ENCODE measurements around the gene GMPS. TPM values are rescaled to one million over a fixed set of nuclear protein-coding genes. Genes with fewer than 3 reads are reported as not detected.

Gene GMPS
- total and polyA plus RNA-seq, 12 donors: 10.2 to 34.5 (median 29.6) TPM

DNA sequence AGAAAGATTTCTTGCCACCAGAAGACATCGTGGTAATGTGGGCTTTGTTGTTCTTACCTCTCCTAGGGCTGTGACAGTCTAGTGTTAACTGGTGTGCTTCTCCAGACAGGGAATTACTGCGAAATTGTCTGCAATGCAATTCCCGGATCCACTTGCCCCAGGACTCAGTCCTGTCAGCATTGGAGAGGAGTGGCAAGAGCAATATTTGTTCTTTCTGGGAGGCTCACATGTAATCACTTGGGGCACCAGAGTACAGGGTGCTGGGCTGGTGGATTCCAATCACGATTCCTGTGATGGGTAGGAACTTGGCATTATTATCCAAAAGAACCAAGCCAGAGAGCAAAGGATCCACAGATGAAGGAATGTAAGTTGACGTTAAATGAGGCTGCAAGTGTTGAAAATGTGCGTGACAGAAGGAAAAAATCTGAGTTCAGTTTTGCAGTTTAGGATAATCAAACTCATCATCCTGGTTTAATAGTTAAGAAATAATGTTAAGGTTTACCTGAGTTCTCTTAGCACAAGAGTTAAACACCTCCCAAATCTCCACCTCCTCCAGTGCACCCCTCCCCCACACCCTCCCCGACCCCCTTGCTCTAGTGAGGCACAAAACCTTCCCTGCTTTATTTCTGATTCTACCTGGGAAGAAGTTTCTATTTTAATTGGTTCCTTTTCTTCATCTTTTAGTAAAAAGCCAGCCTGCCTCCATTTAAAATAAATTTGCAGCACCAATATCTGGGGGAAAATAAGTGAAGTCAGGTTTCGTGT, 79.2 kb downstream of the GMPS start:
- intact Hi-C loops (cut with DNase I): no loop called here
- WGBS, 2 donors: 77 to 80% methylated on average over 8 of the region's 8 CpGs
- no peak overlapping the region for H3K4me3 ChIP-seq
- no peaks in the 10 kb centered on the region for H3K36me3 ChIP-seq
- TF ChIP-seq CTCF (IDR thresholded peaks at IDR 0.05): no peak
- no peaks in the 10 kb centered on the region for H3K27me3 ChIP-seq
- H3K27ac ChIP-seq: no peak overlapping the region
- H3K4me1 ChIP-seq: no peaks in the 10 kb centered on the region
- DNase-seq: no peak
- no peak for ATAC-seq
- peaks cover 0 to 6% (median 0%) of the 10 kb centered on the region in 11 donors for H3K9me3 ChIP-seq

GRCh38 chr3:155956508-155957411, 86.3 kb downstream of the GMPS start:
- 94 to 96% methylated on average over 4 of the region's 4 CpGs for WGBS, 2 donors
- no peak for DNase-seq
- Histone ChIP-seq H3K36me3 (no peaks in the 10 kb centered on the region), H3K9me3 (peaks cover 0 to 14% (median 0%) of the 10 kb centered on the region in 11 donors), H3K4me3 (no peak overlapping the region), H3K27me3 (no peaks in the 10 kb centered on the region), H3K27ac (no peak overlapping the region), H3K4me1 (no peaks in the 10 kb centered on the region)
- TF ChIP-seq CTCF (IDR thresholded peaks at IDR 0.05): no peak
- no peak for ATAC-seq
- intact Hi-C loops (cut with DNase I): no loop called here

- peaks cover 0 to 14% (median 0%) of the 10 kb centered on the region in 11 donors for H3K9me3 ChIP-seq
- intact Hi-C loops (cut with DNase I): no loop called here
- no peak overlapping the region for H3K27ac ChIP-seq
- DNase-seq (no peak), ATAC-seq (no peak)
- TF ChIP-seq CTCF (IDR thresholded peaks at IDR 0.05): no peak
- no peaks in the 10 kb centered on the region for H3K27me3 ChIP-seq
- WGBS, 2 donors: 66 to 85% methylated on average over 3 of the region's 3 CpGs
- no peaks in the 10 kb centered on the region for H3K4me1 ChIP-seq
- no peaks in the 10 kb centered on the region for H3K36me3 ChIP-seq
- H3K4me3 ChIP-seq: no peak overlapping the region
These were observed 87.0 kb downstream of the GMPS start for GRCh38 chr3:155957412-155957880.

DNA sequence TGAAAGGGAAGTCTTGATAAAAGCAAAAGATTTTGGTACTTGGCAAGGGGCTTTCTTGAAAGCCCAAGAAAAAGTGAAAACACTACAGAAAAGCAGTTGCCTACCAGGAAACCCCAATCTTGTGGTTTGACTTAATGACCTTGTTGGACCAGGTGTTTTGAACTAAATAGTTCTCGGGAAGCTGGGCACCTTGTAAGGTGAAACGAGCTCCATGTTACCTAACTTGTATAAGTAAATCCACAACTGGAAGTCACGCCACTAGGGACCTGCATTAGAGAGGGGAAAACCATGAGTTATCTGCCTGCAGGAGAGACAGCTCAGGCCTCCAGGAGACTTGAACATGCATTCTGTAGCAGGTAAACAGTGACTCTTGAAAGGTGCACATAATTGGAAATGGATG, 88.2 kb downstream of the GMPS start:
- H3K36me3 ChIP-seq: no peaks in the 10 kb centered on the region
- DNase-seq: no peak
- peaks cover 0 to 8% (median 0%) of the 10 kb centered on the region in 11 donors for H3K9me3 ChIP-seq
- H3K27ac ChIP-seq: no peak overlapping the region
- H3K4me1 ChIP-seq: no peaks in the 10 kb centered on the region
- intact Hi-C loops (cut with DNase I): no loop called here
- H3K27me3 ChIP-seq: no peaks in the 10 kb centered on the region
- 93 to 98% methylated on average over 3 of the region's 3 CpGs for WGBS, 2 donors
- no peak for ATAC-seq
- TF ChIP-seq CTCF (IDR thresholded peaks at IDR 0.05): no peak
- no peak overlapping the region for H3K4me3 ChIP-seq

Measured in heart right ventricle (tissue), 16 donors.